COLO668 (cell line): ENCODE results near the gene TMCO4.
"Not testable (repeated sequence)": the region's sequence is repeated elsewhere in the genome, so short reads cannot be mapped to it uniquely, and the experiment has no call there.

Experiments used
- DNase-seq: peaks from one replicate; lab custom pipeline; 2025; ENCODE audit not compliant: unreplicated experiment; lab: John Stamatoyannopoulos, UW

The TMCO4 gene

GRCh38 chr1:19799230-19800075 is at the start of gene TMCO4:
Gene TMCO4, minus strand, starts transcription at chr1:19799916. Its CDS starts 19,158 bp downstream, at chr1:19780758.
- peak; percentile 98 for DNase-seq

- not testable (repeated sequence) for DNase-seq
Measured at GRCh38 chr1:19849307-19849706, 49.6 kb upstream of the TMCO4 start.

- not testable (repeated sequence) for DNase-seq
Measured at GRCh38 chr1:19847334-19847733, 47.6 kb upstream of the TMCO4 start.

DNA sequence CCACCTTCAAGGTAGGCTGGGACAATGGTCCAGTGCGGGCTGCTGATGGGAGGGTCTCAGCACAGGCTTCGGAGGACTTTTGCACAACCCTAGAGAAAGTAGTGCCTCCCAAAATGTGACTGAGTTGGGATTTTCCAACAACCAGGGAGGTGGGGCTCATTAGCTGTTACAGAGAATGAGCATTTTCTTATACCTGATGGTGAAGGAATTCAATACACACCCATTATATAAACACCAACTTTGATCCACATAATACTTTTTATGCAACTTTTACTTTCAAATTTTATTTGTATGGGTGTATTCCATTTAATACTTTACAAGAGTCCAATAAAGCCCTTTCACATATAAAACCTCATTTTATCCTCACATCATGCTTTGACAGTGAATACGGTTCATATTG is 46.6 kb upstream of the TMCO4 start:
- no peak for DNase-seq

DNA sequence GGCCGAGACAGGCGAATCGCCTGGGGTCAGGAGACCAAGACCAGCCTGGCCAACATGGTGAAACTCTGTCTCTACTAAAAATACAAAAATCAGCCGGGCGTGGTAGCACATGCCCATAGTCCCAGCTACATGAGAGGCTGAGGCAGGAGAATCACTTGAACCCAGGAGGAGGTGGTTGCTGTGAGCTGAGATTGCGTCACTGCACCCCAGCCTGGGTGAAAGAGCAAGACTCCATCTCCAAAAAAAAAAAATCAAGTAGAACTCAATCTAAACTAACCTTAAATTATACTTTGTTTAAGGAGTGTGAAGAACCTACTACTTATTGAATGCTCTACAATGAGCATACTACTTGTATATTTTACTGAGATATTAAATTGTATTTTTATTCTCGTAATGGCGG is 45.8 kb upstream of the TMCO4 start:
- DNase-seq, result no peak

DNA sequence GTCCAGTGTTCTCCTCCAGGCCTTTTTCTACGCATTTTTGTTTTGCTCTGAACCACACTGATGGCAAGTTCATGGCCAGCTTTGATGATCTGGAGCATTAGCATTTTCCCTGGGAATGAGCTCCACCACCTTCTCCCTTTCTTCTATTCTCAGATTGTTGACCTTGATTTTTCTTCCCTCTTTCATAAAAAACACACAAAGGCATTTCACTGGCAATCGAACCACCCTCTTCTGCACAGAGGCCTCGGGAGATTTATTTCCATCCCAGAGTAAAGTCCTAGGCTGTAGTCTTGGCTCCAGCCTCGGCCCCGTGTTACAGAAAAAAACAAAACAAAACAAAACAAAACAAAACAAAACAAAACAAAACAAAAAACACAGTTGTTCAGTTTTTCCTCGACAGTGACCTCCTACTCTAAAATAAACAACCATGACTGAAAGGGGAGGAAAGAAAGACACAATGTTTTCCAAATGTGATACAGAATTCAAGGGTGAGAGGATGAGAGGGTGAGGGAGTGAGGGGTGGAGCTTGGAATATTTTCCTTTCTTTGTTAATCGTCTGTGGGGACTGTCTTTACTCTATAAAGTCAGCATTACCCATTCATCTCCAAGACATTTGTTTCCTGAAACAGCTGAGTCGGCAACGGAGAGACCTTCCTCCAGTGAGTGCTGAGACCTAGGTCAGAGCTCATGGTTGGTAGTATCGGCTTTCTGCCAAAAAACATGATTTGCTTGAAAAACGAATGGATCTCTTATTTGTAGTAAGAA is 45.2 kb upstream of the TMCO4 start:
- DNase-seq, result no peak

GRCh38 chr1:19840228-19840627 is 40.5 kb upstream of the TMCO4 start:
- no peak for DNase-seq

DNA sequence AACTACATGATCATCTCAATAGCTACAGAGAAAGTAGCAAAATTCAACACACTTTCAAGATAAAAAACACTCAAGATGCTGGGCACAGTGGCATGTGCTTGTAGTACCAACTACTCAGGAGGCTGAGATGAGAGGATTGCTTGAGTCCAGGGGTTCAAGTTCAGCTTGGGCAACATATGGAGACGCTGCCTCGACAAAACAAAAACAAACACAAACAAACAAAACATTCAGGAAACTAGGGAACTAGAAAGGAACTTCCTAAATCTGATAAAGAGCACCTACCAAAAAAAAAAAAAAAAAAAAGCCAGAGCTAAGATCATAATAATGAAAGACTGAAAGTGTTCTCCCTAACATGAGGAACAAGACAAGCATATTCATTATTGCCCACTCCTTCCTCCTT is 38.1 kb upstream of the TMCO4 start:
- DNase-seq, result no peak

GRCh38 chr1:19835578-19835977 is 35.9 kb upstream of the TMCO4 start:
- no peak for DNase-seq

- DNase-seq, result no peak
Measured at GRCh38 chr1:19831441-19831840, 31.7 kb upstream of the TMCO4 start.

DNA sequence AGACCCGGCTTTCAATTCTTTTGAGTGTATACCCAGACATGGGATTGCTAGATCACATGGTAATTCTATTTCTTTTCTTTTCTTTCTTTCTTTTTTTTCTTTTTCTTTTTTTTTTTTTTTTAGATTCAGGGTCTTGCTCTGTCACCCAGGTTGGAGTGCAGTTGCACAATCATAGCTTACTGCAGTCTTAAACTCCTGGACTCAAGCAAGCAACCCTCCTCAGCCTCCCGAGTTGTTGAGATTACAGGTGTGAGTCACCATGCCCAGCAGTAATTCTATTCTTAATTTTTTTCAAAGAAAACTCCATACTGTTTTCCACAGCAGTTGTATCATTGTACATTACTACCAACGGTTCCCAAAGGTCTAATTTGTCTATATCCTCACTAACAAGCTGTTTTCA is 28.8 kb upstream of the TMCO4 start:
- no peak for DNase-seq

DNA sequence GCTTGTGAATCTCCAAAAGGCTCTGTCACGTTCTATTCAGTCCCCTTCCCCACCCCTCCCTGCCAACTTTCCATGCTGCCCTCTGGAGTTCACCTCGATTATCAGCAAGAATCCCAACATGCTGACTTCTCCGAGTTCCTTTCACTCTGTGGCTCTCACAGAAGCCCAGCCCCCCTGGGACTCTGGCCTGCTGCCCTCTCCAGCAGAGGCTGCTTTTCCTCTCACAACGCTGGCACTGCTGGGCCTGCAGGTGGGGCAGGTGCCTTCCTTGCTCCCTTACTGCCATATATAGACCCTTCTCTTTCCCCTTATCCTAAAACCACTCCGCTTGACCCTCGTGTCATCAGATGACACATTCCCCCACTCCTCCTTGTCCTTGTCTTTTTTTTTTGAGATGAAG is 25.6 kb upstream of the TMCO4 start:
- DNase-seq, result no peak

DNA sequence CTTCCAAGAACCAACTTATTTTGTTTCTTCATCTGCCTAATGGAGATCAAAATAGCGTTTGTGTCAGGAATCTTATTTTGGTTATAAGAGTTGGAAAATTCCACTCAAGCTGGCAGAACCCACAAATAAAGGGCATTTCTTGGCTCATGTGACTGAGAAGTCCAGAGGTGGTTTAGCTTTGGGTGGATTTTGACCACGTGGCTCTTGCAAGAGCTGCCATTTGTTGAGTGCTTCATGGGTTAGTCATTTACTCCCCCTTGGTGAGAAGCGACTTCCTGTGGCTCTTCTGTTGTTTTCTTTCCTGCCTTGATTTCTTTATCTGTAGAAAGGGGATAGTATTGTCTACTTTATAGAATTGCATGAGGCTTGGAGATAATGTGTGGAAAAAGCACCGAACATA is 24.8 kb upstream of the TMCO4 start:
- DNase-seq, result no peak

- no peak for DNase-seq
Measured at GRCh38 chr1:19824036-19824435, 24.3 kb upstream of the TMCO4 start.

- DNase-seq, result no peak
Measured at GRCh38 chr1:19819701-19820100, 20.0 kb upstream of the TMCO4 start.

DNA sequence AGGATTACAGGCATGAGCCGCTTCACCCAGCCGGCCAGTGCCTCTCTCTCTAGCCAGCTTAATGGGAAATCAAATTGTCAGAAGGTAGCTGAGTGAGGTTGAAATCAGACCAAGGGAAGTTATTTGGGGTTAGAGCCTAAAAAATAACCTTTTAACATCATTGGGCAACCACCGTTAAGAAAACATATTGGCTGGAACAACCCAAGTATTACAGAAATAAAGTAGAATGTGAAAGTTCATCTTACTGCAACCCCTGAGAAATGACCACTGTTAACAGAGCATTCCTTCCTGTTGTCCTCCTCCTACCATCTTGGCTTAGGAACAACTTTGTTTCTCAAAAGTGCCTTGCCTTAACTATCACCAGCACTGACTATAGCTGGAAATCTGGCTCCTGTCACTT is 18.6 kb upstream of the TMCO4 start:
- DNase-seq, result no peak

GRCh38 chr1:19817160-19817559 is 17.4 kb upstream of the TMCO4 start:
- no peak for DNase-seq

- DNase-seq, result not testable (repeated sequence)
Measured at GRCh38 chr1:19816737-19817086, 17.0 kb upstream of the TMCO4 start.

DNA sequence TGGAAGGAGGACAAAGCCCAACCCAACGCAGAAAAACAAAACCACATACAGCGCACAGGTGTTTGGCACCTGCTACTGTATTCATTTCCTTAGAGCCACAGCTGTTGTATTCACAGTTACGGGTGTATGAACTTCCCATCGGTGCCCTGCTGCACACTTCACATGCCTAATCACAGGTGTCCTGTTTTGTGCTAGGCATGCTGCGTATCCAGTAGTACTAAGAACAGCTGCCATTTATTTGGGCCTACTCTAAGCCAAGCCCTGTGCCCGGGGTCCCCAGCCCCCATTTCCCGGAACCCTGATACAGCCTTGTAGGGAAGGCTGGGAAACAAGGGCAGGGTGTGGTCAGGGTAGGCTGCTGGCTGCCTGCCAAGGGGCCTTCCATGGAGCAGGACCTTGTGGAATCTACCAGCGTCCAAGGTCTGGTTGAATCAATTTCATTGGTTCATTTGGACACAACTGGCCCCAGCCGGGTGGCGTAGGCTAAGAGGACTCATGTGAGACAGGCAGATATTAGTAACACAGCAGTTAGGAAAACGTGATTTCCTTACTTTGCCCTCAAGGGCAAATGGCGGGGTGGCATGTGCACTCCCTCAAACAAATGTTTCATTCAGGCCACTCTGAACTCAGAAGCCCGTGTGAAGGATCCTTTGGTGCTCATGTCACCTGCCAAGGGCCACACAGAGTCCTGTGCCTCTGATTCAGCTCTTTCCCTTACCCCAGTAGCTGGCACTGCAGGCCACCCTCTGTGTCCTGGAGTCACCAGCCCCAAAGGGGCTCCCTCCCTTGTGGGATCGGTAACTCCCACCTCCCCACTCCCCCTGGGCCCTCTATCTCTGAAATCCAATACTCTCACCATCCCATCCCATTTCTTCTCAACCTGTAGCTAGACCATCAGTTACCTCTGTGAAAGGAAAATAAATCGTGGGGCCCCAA is 16.4 kb upstream of the TMCO4 start:
- peak; percentile 100 for DNase-seq

DNA sequence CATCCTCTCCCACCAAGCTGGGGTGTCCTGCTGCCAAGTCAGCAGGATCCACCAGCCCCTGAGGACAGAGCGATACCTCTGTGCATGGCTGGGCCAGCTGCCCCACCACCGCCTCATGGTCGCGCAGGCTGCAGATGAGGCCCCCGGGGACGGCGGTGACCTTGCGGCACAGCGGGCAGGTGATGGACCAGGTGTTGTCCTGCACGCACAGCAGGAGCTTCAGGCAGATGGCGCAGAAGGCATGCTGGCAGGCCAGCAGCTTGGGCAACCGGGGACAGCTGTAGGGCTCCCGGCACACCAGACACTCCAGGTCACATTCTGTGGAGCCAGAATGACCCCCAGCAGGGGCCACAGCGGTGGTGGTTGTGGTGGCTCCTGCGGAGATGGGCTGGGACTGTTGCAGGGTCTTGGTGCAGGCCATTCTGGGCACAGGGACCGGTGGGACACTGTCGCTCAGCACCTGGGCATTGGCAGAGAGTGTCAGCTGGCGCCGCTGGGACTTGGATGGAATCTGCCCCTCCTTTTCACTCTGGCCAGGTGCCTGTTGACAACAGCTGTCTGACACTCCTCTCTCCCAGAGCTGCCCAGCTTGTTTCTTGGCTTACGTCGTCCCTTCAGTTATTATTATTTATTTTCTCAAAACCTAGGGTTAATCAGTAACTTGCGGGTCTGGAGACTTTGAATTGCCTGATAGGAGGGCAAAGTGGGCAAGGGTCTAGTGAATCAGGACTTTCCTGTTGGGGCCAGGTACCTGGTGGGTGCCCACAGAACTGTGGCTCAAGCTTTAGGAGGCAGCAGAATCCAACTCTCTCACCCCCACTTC is 15.2 kb upstream of the TMCO4 start, which contains the start of gene RNF186:
Gene RNF186, minus strand, starts transcription at position 603 of the 823 bp plus-strand sequence. Its CDS starts 182 bp downstream, at position 421.
- peak; percentile 98 for DNase-seq
